Hematopoietic multipotent progenitor cell treated with erythropoietin and hydrocortisone succinate and interleukin-3 and kit ligand, for 6 days (in vitro differentiated cells): ENCODE measurements around the gene BAIAP2L2.
"Not testable (repeated sequence)": the region's sequence is repeated elsewhere in the genome, so short reads cannot be mapped to it uniquely, and the experiment has no call there.

Source experiments
- DNase-seq: peaks from one replicate; pipeline ENCODE4 v3.0.0-alpha.2; 2015

The BAIAP2L2 gene

GRCh38 chr22:38080474-38080849, 30.0 kb downstream of the BAIAP2L2 start:
- DNase-seq: no peak

- no peak for DNase-seq
Measured at GRCh38 chr22:38079804-38080203, 30.7 kb downstream of the BAIAP2L2 start.

GRCh38 chr22:38079208-38079607, 31.3 kb downstream of the BAIAP2L2 start:
- DNase-seq: not testable (repeated sequence)

GRCh38 chr22:38078046-38078840, 32.2 kb downstream of the BAIAP2L2 start:
- no peak for DNase-seq

- DNase-seq: no peak
Measured at GRCh38 chr22:38077595-38077994, 32.9 kb downstream of the BAIAP2L2 start.

GRCh38 chr22:38077096-38077495, 33.4 kb downstream of the BAIAP2L2 start:
- DNase-seq: no peak

- no peak for DNase-seq
Measured at GRCh38 chr22:38075961-38076360, 34.5 kb downstream of the BAIAP2L2 start.

- DNase-seq: no peak
Measured at GRCh38 chr22:38075105-38075825, 35.2 kb downstream of the BAIAP2L2 start.

- no peak for DNase-seq
Measured at GRCh38 chr22:38074181-38075104, 36.0 kb downstream of the BAIAP2L2 start.

- no peak for DNase-seq
Measured at GRCh38 chr22:38073150-38074130, 37.0 kb downstream of the BAIAP2L2 start.

- no peak for DNase-seq
Measured at GRCh38 chr22:38072322-38073149, 37.9 kb downstream of the BAIAP2L2 start.

GRCh38 chr22:38071421-38072321, 38.8 kb downstream of the BAIAP2L2 start:
- DNase-seq: no peak

GRCh38 chr22:38070250-38070921, 40.1 kb downstream of the BAIAP2L2 start:
- no peak for DNase-seq

GRCh38 chr22:38069372-38070249, 40.9 kb downstream of the BAIAP2L2 start:
- no peak for DNase-seq

GRCh38 chr22:38068641-38069371, 41.7 kb downstream of the BAIAP2L2 start:
- DNase-seq: no peak

GRCh38 chr22:38067761-38068360, 42.6 kb downstream of the BAIAP2L2 start:
- no peak for DNase-seq

GRCh38 chr22:38067028-38067415, 43.5 kb downstream of the BAIAP2L2 start:
- no peak for DNase-seq
